Ishikawa (cell line): ENCODE measurements around the gene NOL9.

Experiments
- CREB1 ChIP-seq: IDR thresholded peaks from 2 replicates; pipeline ENCODE4 v1.6.1; 2012; ENCODE audit warnings: low read depth
- EGR1 ChIP-seq: IDR thresholded peaks from 2 replicates; pipeline ENCODE4 v1.6.1; 2012
- EP300 ChIP-seq: IDR thresholded peaks from 2 replicates; pipeline ENCODE4 v1.6.1; 2012; ENCODE audit warnings: borderline replicate concordance
- RAD21 ChIP-seq: IDR thresholded peaks from 2 replicates; pipeline ENCODE4 v1.6.1; 2012; ENCODE audit warnings: low read depth
- REST ChIP-seq: IDR thresholded peaks from 2 replicates; pipeline ENCODE4 v1.6.1; 2012; ENCODE audit warnings: low read depth, mild to moderate bottlenecking
- TAF1 ChIP-seq: IDR thresholded peaks from 2 replicates; pipeline ENCODE4 v1.6.1; 2012; ENCODE audit warnings: low read depth, mild to moderate bottlenecking
- TEAD4 ChIP-seq: IDR thresholded peaks from 2 replicates; pipeline ENCODE4 v1.6.1; 2012
- YY1 ChIP-seq: IDR thresholded peaks from 2 replicates; pipeline ENCODE4 v1.6.1; 2012; ENCODE audit warnings: low read depth
- ZBTB7A ChIP-seq: IDR thresholded peaks from 2 replicates; pipeline ENCODE4 v1.6.1; 2012; ENCODE audit warnings: low read depth
- TF ChIP-seq, protein P1 (sequence below): IDR thresholded peaks from 2 replicates; pipeline ENCODE4 v1.6.1; 2012
- TF ChIP-seq, protein P2 (sequence below): IDR thresholded peaks from 2 replicates; pipeline ENCODE4 v1.6.1; 2012

DNA sequence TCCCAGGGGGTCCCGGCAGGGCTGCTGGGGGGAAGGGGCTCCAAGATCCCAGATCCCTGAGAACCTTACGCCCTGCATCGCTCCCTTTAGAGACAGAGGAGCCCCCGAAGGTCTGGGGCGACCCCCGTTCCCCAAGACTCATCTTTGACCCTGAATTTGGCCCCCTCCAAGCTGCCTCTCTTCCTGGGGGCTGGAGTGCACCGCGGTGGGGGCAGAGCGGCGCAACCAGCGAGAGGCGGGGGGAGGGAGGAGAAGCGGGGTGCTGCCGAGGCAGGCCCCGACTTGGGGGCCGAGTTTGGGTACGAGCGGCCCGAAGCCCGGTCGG, 57.5 kb downstream of the NOL9 start:
- no peak for TF ChIP-seq REST
- TF ChIP-seq, protein P1, sequence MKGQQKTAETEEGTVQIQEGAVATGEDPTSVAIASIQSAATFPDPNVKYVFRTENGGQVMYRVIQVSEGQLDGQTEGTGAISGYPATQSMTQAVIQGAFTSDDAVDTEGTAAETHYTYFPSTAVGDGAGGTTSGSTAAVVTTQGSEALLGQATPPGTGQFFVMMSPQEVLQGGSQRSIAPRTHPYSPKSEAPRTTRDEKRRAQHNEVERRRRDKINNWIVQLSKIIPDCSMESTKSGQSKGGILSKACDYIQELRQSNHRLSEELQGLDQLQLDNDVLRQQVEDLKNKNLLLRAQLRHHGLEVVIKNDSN, result no peak
- TF ChIP-seq RAD21, result no peak
- no peak for TF ChIP-seq EP300
- no peak for TF ChIP-seq TEAD4
- no peak for TF ChIP-seq YY1
- TF ChIP-seq, protein P2, sequence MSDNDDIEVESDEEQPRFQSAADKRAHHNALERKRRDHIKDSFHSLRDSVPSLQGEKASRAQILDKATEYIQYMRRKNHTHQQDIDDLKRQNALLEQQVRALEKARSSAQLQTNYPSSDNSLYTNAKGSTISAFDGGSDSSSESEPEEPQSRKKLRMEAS, result no peak
- no peak for TF ChIP-seq CREB1
- no peak for TF ChIP-seq EGR1
- peak; percentile 56; the same call in 1 of the 2 replicates for TF ChIP-seq ZBTB7A
- no peak for TF ChIP-seq TAF1
